ENCODE measurements around the gene KLHL30.

KLHL30 gene

GRCh38 chr2:238151205-238151604 lies 12.7 kb downstream of the KLHL30 start:
- H3K27me3 Mint-ChIP-seq (ENCODE audit: low read depth, poor library complexity) = no peaks in the 10 kb centered on the region
- H3K9me3 Mint-ChIP-seq = peaks cover 9% of the 10 kb centered on the region
- no peaks in the 10 kb centered on the region for H3K36me3 Mint-ChIP-seq (ENCODE audit: low read depth)
- no peak for TF ChIP-seq CTCF (IDR thresholded peaks at IDR 0.05)
- peaks cover 28% of the 10 kb centered on the region for H3K4me1 Mint-ChIP-seq
- no peak overlapping the region for H3K4me3 Mint-ChIP-seq
- DNase-seq = no peak
- no peak overlapping the region for H3K27ac Mint-ChIP-seq

- H3K4me3 Mint-ChIP-seq = no peak overlapping the region
- peaks cover 4% of the 10 kb centered on the region for H3K27me3 Mint-ChIP-seq (ENCODE audit: low read depth, poor library complexity)
- no peak for TF ChIP-seq CTCF (IDR thresholded peaks at IDR 0.05)
- H3K36me3 Mint-ChIP-seq (ENCODE audit: low read depth) = no peaks in the 10 kb centered on the region
- DNase-seq = no peak
- no peak overlapping the region for H3K27ac Mint-ChIP-seq
- H3K9me3 Mint-ChIP-seq = peaks cover 9% of the 10 kb centered on the region
- H3K4me1 Mint-ChIP-seq = peaks cover 28% of the 10 kb centered on the region
These were observed 13.3 kb downstream of the KLHL30 start for GRCh38 chr2:238151628-238152235.

- H3K36me3 Mint-ChIP-seq (ENCODE audit: low read depth) = no peaks in the 10 kb centered on the region
- H3K4me1 Mint-ChIP-seq = peaks cover 22% of the 10 kb centered on the region
- H3K27me3 Mint-ChIP-seq (ENCODE audit: low read depth, poor library complexity) = peaks cover 15% of the 10 kb centered on the region
- peaks cover 9% of the 10 kb centered on the region for H3K9me3 Mint-ChIP-seq
- TF ChIP-seq CTCF (IDR thresholded peaks at IDR 0.05) = no peak
- no peak for DNase-seq
- H3K4me3 Mint-ChIP-seq = no peak overlapping the region
- H3K27ac Mint-ChIP-seq = no peak overlapping the region
These were observed 14.6 kb downstream of the KLHL30 start for GRCh38 chr2:238152771-238153688.

- Mint-ChIP-seq H3K4me3 (no peak overlapping the region), H3K4me1 (peaks cover 27% of the 10 kb centered on the region), H3K27ac (no peak overlapping the region), H3K36me3 (ENCODE audit: low read depth) (no peaks in the 10 kb centered on the region), H3K27me3 (ENCODE audit: low read depth, poor library complexity) (peaks cover 24% of the 10 kb centered on the region), H3K9me3 (peaks cover 9% of the 10 kb centered on the region)
- TF ChIP-seq CTCF (IDR thresholded peaks at IDR 0.05) = no peak
- DNase-seq = no peak
These were observed 16.1 kb downstream of the KLHL30 start for GRCh38 chr2:238154570-238154969.

GRCh38 chr2:238155051-238155760 lies 16.7 kb downstream of the KLHL30 start:
- peaks cover 29% of the 10 kb centered on the region for H3K4me1 Mint-ChIP-seq
- H3K27ac Mint-ChIP-seq = peak overlapping the region; percentile 96
- DNase-seq = peak; percentile 60
- peaks cover 30% of the 10 kb centered on the region for H3K27me3 Mint-ChIP-seq (ENCODE audit: low read depth, poor library complexity)
- no peak for TF ChIP-seq CTCF (IDR thresholded peaks at IDR 0.05)
- H3K36me3 Mint-ChIP-seq (ENCODE audit: low read depth) = no peaks in the 10 kb centered on the region
- no peak overlapping the region for H3K4me3 Mint-ChIP-seq
- peaks cover 9% of the 10 kb centered on the region for H3K9me3 Mint-ChIP-seq
